GM18505 (cell line): Measurements from ENCODE around the gene URI1.

Source experiments
- ATAC-seq: cut with Tn5 transposase; IDR thresholded peaks from one replicate; pipeline ENCODE4 v1.9.1; 2021; ENCODE audit not compliant: unreplicated experiment
- POLR2A ChIP-seq: IDR thresholded peaks from 4 replicates; pipeline ENCODE4 v1.6.1; 2011; ENCODE audit warnings: borderline replicate concordance; ENCODE audit not compliant: insufficient read depth, insufficient read length; ENCODE audit errors: extremely low read depth

The URI1 gene

DNA sequence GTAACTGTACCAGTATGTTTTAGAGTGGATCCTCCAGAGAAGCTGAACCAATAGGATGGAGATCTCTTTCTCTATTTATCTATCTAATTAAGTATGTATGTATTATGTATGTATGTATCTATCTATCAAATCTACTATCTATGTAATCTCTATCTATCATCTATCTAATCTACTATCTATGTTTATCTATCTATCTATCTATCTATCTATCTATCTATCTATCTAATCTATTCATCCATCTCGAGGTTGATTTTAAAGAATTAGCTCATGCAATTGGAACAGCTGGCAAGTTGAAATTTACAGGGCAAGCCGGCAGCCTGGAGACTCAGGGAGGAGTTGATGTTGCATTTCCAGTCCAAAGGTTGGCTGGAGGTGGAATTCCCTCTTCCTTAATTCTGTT is 112.2 kb downstream of the URI1 start:
- TF ChIP-seq POLR2A = no peak
- no peak for ATAC-seq

DNA sequence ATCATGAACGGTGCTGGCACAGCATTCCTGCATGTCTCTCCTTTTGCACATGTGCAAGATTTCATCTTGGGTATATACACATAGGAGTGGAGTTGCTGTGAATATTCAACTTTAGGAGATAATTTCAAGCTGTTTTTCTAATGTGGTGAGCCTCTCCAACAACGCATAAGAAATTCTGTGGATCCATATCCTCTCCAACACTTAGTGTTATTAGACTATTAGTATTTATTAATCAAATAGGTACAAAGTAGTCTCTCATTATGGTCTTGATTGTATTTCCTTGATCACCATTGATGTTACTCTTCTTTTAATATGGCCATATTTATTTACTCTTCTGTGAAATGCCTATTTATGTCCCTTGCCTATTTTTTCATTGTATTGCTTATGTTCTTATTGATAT is 114.5 kb downstream of the URI1 start:
- no peak for ATAC-seq
- TF ChIP-seq POLR2A = no peak

DNA sequence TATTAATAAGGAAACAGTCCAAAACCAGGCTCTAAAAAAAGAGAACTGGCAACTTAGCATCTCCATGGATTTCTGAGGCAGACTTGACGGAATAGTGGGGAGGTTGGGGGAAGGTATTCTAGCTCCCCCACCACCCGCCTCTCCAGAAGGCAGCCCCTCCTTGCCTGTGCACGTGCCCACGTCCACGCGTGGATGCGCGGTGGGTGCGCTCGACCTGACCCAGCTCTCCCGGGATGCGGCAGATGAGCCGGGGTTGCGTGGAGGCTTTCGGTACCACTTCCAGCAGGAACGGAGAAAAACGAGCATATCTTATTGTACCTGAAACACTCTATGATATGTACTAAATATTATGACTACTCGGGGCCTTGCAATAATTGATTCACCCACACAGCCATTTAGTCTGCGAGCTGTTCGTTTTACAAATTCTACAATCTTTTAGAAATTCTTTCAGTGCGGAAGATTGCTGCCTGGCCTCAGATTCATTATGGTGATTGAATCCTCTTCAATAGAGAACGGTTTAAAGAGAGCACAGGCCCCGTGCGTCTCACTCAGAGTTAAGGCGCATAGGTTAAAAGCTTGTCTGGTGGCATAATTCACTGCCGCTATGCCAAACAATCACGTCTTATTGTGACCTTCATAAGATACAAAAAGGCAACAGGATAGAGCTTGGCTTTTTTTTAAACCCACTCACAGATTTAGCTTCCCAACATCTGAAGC is 117.9 kb downstream of the URI1 start:
- ATAC-seq = no peak

DNA sequence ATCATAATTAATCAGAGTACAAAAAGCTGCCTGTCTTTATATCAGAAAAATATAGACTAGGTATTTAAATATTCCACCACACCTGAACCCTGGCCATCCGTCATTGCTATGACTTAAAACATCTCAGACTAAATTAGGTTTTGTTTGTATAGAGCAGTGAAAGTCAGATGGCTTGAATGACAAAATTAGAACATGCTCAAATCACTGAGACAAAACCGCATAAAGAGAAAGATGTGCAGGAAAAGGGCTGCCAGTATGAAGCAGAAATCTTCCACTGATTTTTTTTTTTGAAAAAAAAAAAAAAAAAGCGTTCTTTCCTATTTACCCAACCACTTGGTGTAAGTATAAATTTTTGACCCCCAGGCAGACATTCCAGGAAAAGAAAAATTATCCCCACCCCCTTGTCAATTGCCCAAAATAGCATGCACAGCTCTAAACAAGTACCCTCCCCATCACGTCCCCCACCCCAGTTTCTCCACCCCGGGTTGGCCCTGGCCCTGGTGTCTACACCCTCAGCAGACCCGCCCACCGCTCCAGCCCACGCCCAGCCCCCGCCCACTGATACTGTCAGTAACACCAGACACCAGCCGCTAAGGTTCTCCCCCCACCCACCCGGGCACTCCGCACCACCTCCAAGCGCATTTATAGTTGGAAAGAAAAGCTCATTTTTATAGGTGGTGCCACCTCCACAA is 118.6 kb downstream of the URI1 start:
- ATAC-seq = no peak

More for the DNA sequence above, 117.9 kb downstream of the URI1 start:
- no peak for TF ChIP-seq POLR2A

DNA sequence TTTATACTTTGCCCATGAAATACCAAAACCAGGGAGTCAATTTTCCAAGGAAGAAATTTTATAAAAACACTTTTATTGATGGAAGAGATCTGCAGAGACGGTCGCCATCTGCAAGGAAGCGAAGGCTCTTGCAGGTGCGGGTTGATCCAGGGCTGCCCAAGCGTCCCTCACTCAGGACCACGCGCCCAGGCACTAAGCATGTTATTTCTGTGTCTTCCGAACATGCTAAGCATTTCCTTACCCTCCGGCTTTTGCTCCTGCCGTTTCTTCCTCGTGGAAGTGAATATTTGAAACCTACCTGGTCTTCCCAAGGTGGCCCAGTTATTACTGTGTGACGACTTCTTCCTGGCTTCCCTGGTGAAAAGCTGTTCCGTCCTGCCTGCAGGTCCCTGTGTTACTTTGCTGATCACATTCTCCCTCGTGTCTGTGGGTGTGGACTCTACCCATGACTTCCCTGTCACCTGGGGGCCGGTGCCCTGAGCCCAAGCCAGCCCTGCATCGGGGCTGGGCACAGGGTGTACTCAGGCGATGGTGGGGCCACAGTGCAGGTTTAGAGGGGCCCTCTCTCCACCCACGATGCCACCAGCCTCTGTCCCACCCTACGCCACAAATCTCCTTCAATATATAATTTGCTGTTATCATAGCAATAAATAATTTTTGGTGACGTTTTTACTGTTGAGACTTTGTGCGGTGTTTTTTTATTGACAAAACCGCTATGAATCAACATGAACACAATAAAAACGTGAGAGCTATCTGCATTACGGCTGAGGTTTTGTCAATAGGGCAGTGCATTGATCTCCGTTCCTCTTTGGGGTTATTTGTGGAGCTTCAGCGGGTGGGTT is 119.4 kb downstream of the URI1 start:
- no peak for TF ChIP-seq POLR2A
- ATAC-seq = no peak

More for the DNA sequence above, 118.6 kb downstream of the URI1 start:
- no peak for TF ChIP-seq POLR2A

DNA sequence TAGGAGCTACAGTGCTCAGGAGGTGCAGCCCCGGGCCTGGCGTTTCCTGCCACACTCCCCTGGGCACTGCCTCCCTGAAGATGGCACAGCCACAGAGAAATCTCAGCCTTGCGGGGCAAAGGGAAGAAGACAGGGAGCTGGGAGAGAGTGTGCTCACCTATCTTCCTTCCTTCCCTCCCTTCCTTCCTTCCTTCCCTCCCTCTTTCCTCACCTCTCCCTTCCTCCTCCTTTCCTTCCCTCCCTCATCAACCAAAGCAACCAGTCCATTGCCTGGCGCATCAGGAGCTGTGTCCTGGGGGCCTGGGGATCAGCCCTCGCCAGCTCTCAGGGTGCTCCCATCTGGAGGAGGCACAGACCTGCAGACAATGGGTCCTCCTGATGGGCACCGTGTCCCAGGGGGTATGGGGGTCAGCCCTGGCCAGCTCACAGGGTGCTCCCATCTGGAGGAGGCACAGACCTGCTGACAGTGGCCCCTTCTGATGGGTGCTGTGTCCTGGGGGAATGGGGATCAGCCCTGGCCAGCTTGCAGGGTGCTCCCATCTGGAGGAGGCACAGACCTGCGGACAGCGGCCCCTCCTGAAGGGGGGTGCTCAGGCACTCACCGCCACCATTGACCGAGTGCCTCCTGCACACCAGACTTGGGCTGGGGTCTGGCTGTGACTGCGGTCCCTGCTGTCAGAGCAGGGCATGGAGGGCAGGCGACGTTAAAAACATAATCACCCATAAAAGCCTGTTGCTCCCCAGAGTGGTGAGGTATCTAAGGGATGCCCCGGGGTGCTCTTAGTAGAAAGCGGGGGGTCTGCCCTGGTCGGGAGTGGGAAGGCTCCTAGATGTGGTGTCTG is 120.2 kb downstream of the URI1 start:
- no peak for ATAC-seq
- TF ChIP-seq POLR2A = no peak

DNA sequence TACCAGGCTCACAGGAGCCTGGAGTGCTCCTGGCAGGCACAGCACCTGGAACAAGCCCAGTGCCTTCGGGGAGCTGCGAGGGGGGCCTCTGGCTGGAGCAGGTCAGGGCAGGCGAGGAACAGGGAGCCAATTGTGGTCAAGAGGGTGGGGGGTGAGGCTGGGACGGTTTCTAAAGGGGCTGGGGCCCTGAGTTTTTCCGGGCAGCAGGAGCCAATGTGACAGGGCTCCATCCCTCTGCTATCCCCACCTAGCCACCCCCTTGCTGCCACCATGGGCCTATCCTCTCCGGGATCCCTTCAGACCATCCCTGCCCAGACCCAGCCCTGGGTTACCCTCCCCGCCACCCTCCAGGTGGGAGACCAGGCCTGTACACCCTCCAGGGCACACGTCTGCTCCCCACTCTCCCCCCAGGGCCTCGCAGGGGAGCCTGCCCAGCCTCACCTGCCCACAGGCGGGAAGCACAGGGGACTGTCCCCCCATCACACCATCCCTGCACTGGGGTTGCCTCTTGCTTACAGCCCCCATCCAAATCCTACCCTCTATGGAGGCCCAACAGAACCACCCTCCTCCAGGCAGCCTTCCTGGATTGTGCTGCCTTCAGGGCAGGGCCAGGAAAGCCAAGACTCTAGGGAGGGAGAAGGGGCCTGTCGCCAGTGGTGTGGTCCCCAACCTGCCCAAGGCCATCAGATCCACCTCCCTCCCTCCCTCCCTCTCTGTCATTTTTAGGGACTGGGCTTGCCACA is 121.0 kb downstream of the URI1 start:
- TF ChIP-seq POLR2A = no peak

DNA sequence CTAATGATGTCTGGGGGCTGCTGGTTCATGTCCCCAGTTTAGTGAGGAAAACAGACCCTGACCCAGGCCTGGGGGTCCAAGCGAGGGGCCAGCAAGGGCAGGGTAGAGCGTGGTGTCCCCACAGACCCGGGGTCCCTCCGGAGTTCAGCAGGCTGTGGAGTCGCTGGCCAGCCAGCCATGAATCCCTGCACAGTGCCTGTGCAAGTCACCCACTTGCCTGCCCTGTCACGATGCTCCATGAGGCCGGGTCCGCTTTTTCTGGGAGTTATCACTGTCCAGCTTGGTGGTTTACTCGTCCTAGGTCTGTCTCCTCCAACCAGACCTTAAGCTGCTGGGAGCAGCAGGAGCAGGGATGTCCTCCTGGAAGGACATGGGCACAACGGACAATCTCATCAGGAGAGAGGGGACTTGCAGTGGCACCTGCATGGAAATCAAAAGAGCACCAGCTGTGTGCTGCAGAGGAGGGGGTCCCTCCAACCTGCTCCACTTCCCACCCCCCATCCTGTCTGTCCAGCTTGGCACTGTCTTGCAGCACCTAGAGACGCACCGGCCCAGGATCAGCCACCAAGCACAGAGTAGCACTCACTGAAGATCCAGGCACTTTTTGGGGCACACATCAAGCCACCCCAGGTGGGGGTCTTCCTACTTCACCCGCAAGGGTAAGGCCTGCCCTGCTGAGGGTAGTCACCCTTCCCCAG is 121.8 kb downstream of the URI1 start:
- no peak for ATAC-seq
- TF ChIP-seq POLR2A = no peak

More for the DNA sequence above, 121.0 kb downstream of the URI1 start:
- no peak for ATAC-seq

DNA sequence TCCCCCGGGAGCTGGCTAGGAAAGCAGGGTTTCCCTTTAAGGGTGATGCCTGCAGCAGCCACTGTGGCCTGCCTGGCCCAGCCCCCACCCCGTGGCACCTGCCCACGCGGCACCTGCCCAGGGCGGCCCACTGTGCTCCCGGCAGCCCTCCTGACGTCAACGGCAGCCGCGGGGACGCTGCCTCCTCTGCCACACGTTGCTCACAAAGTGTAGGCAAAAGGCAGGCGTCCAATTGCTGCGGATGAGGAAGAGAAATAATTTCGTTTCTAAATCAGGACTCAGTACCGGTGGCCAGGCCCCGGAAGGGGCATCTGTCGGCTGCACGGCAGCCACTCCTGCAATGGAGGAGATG is 122.3 kb downstream of the URI1 start:
- no peak for ATAC-seq
- TF ChIP-seq POLR2A = no peak

DNA sequence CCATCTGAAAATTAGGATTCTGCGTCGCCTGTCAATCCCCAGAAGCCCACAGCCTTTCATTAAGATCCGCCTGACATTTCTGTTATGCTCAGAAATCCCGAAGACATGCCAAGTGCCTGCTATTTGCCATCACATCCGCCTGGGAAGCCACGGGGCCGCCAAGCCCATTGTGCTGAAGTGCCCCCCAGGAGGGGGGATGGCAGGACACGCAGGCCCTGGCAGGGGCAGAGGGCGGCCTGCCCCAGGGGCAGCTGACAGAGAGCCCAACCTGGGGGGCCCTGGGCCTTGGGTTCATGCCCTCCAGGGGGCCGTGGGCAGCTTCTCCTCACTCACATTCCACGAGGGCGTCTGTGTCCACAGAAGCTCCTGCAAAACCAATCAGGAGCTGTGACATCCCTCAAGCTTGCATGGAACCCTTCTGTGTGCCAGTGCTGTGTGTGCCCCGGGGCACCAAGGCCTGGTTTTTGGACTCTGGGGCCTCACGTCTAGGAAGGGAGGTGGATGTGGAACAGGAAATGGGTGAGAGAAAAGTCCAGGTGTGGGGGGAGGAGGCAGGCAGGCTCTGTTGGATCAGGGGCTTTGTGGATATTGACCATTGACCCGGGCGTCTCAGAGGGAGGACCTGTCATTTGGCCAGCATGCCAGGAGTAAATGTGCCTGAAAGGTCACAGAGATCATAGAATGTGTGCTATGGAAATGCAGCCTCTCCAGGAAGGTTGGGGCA is 122.9 kb downstream of the URI1 start:
- no peak for TF ChIP-seq POLR2A
- ATAC-seq = no peak
